Measurements from ENCODE around the gene PANX2.
A peak's percentile ranks its signal among the peaks of the same experiment; 100 is the strongest.

PANX2 gene

GRCh38 chr22:50199251-50199721 lies 28.8 kb downstream of the PANX2 start:
- H3K18ac ChIP-seq (ENCODE audit: low read length): no peak overlapping the region
- no peak overlapping the region for H2BK12ac ChIP-seq (ENCODE audit: low read length)
- H2AFZ ChIP-seq (ENCODE audit: insufficient read depth, low read length, poor library complexity): no peak overlapping the region
- H3K4me3 ChIP-seq (ENCODE audit: low read depth, low read length): no peak overlapping the region
- no peaks in the 10 kb centered on the region for H3K27me3 ChIP-seq (ENCODE audit: insufficient read depth, low read length)
- H2BK5ac ChIP-seq (ENCODE audit: low read depth, low read length, poor library complexity): no peak overlapping the region
- H3K4ac ChIP-seq (ENCODE audit: low read depth, low read length): no peak overlapping the region
- no peak overlapping the region for H3K4me2 ChIP-seq (ENCODE audit: low read length)
- H4K8ac ChIP-seq (ENCODE audit: low read depth, low read length): no peak overlapping the region
- H3K4me1 ChIP-seq (ENCODE audit: control insufficient read depth in 1 of 2, insufficient read depth in 2 of 2, low read length in 2 of 2): peaks cover 8 to 13% of the 10 kb centered on the region in 2 experiments
- no peak overlapping the region for H4K91ac ChIP-seq (ENCODE audit: low read depth, low read length)
- H3K14ac ChIP-seq (ENCODE audit: low read length): no peak overlapping the region
- DNase-seq: no peak
- no peak overlapping the region for H3K23ac ChIP-seq (ENCODE audit: low read length)
- H4K12ac ChIP-seq (ENCODE audit: low read depth, low read length): no peak overlapping the region
- no peak overlapping the region for H2BK120ac ChIP-seq (ENCODE audit: insufficient read depth, low read length, poor library complexity)
- H3K36me3 ChIP-seq (ENCODE audit: control insufficient read depth in 1 of 2, insufficient read depth in 2 of 2, low read length in 2 of 2): peaks cover 40 to 48% of the 10 kb centered on the region in 2 experiments
- no peak overlapping the region for H3K9ac ChIP-seq (ENCODE audit: low read length)
- H3K27ac ChIP-seq (ENCODE audit: low read depth, low read length): no peak overlapping the region
- H3K79me1 ChIP-seq (ENCODE audit: low read length): peaks cover 8% of the 10 kb centered on the region
- no peak overlapping the region for H2AK5ac ChIP-seq (ENCODE audit: low read length)
- WGBS (ENCODE audit: extremely low coverage, insufficient coverage, insufficient read length): no CpG with 5 or more reads among the region's 18 CpGs
- peaks cover 10% of the 10 kb centered on the region for H3K79me2 ChIP-seq (ENCODE audit: control insufficient read depth, insufficient read depth, low read length, poor library complexity)
- H3K9me3 ChIP-seq (ENCODE audit: insufficient read depth, low read depth, low read length): peaks cover 1% of the 10 kb centered on the region

GRCh38 chr22:50199829-50200460 lies 29.4 kb downstream of the PANX2 start:
- no peak overlapping the region for H2BK12ac ChIP-seq (ENCODE audit: low read length)
- H3K9ac ChIP-seq (ENCODE audit: low read length): peak overlapping the region; percentile 71
- peaks cover 34 to 41% of the 10 kb centered on the region in 2 experiments for H3K36me3 ChIP-seq (ENCODE audit: control insufficient read depth in 1 of 2, insufficient read depth in 2 of 2, low read length in 2 of 2)
- no peak overlapping the region for H2AK5ac ChIP-seq (ENCODE audit: low read length)
- peak in 1 of 2 donors; percentile 24 for DNase-seq
- no CpG with 5 or more reads among the region's 34 CpGs for WGBS (ENCODE audit: extremely low coverage, insufficient coverage, insufficient read length)
- H3K4me1 ChIP-seq (ENCODE audit: control insufficient read depth in 1 of 2, insufficient read depth in 2 of 2, low read length in 2 of 2): peaks cover 8 to 13% of the 10 kb centered on the region in 2 experiments
- peak overlapping the region; percentile 83 for H3K4me3 ChIP-seq (ENCODE audit: low read depth, low read length)
- H3K9me3 ChIP-seq (ENCODE audit: insufficient read depth, low read depth, low read length): peaks cover 1% of the 10 kb centered on the region
- H3K4me2 ChIP-seq (ENCODE audit: low read length): peak overlapping the region; percentile 93
- H2AFZ ChIP-seq (ENCODE audit: insufficient read depth, low read length, poor library complexity): peak overlapping the region; percentile 92
- peaks cover 8% of the 10 kb centered on the region for H3K79me1 ChIP-seq (ENCODE audit: low read length)
- no peak overlapping the region for H3K23ac ChIP-seq (ENCODE audit: low read length)
- H3K27ac ChIP-seq (ENCODE audit: low read depth, low read length): no peak overlapping the region
- H2BK120ac ChIP-seq (ENCODE audit: insufficient read depth, low read length, poor library complexity): peak overlapping the region; percentile 12
- peak overlapping the region; percentile 77 for H4K8ac ChIP-seq (ENCODE audit: low read depth, low read length)
- peak overlapping the region; percentile 59 for H2BK5ac ChIP-seq (ENCODE audit: low read depth, low read length, poor library complexity)
- H3K79me2 ChIP-seq (ENCODE audit: control insufficient read depth, insufficient read depth, low read length, poor library complexity): peaks cover 10% of the 10 kb centered on the region
- peak overlapping the region; percentile 61 for H3K14ac ChIP-seq (ENCODE audit: low read length)
- peak overlapping the region; percentile 30 for H3K18ac ChIP-seq (ENCODE audit: low read length)
- no peak overlapping the region for H3K4ac ChIP-seq (ENCODE audit: low read depth, low read length)
- H4K12ac ChIP-seq (ENCODE audit: low read depth, low read length): peak overlapping the region; percentile 62
- H4K91ac ChIP-seq (ENCODE audit: low read depth, low read length): peak overlapping the region; percentile 58
- H3K27me3 ChIP-seq (ENCODE audit: insufficient read depth, low read length): no peaks in the 10 kb centered on the region

DNA sequence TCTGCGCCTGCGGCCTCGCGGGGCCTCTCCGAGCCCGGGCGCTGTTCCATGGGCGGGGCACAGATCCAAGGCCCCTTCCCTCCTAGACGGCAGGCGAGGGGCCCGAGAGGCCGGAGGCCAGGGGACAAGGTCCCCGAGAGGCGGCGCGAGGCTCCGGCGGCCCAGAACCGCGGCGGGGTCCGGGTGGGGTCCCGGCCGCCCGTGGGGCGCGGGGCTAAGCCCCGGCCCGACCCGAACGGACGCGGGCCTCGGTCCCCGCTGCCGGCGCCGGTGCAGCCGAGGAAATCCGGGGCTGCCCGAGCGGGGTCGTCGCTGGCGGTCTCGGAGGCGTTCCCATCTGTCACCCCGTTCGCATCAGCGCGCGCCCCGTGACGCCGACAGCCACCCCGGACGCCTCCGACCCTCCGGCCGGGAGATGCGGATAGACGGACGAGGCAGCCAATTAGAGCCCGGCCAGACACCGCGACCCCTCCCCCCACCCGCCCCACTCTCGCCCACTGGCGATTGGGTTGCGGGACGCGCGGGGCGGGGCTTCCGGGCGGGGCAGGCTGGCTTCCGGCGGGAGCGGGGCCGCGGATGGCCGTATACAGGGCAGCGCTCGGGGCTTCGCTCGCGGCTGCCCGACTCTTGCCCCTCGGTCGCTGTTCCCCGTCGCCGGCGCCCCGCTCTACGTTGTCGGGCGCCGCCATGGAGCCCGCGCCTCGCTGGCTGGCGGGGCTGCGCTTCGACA lies 30.1 kb downstream of the PANX2 start, which contains the start of gene SELENOO:
Gene SELENOO, plus strand, starts transcription at position 551 of the 730 bp plus-strand sequence. Its CDS starts 26 bp downstream, at position 577.
- Histone ChIP-seq H3K4me3 (ENCODE audit: low read depth, low read length) (peak within 1 kb of the TSS; percentile 95), H3K4ac (ENCODE audit: low read depth, low read length) (peak within 1 kb of the TSS; percentile 72), H3K4me2 (ENCODE audit: low read length) (peak within 1 kb of the TSS; percentile 98), H2AFZ (ENCODE audit: insufficient read depth, low read length, poor library complexity) (peak within 1 kb of the TSS; percentile 94), H3K79me1 (ENCODE audit: low read length) (peaks cover 8% of the 10 kb centered on the region), H3K36me3 (ENCODE audit: control insufficient read depth in 1 of 2, insufficient read depth in 2 of 2, low read length in 2 of 2) (peaks cover 31 to 37% of the 10 kb centered on the region in 2 experiments), H2BK5ac (ENCODE audit: low read depth, low read length, poor library complexity) (peak within 1 kb of the TSS; percentile 59), H2BK12ac (ENCODE audit: low read length) (no peak within 1 kb of the TSS), H3K27me3 (ENCODE audit: insufficient read depth, low read length) (no peaks in the 10 kb centered on the region), H2AK5ac (ENCODE audit: low read length) (peak within 1 kb of the TSS; percentile 42), H3K23ac (ENCODE audit: low read length) (no peak within 1 kb of the TSS), H2BK120ac (ENCODE audit: insufficient read depth, low read length, poor library complexity) (peak within 1 kb of the TSS; percentile 12), H3K9me3 (ENCODE audit: insufficient read depth, low read depth, low read length) (peaks cover 1% of the 10 kb centered on the region), H3K14ac (ENCODE audit: low read length) (peak within 1 kb of the TSS; percentile 61), H3K27ac (ENCODE audit: low read depth, low read length) (no peak within 1 kb of the TSS), H3K79me2 (ENCODE audit: control insufficient read depth, insufficient read depth, low read length, poor library complexity) (peaks cover 10% of the 10 kb centered on the region), H4K91ac (ENCODE audit: low read depth, low read length) (peak within 1 kb of the TSS; percentile 88), H4K8ac (ENCODE audit: low read depth, low read length) (peak within 1 kb of the TSS; percentile 88), H3K9ac (ENCODE audit: low read length) (peak within 1 kb of the TSS; percentile 97), H3K4me1 (ENCODE audit: control insufficient read depth in 1 of 2, insufficient read depth in 2 of 2, low read length in 2 of 2) (peaks cover 8 to 13% of the 10 kb centered on the region in 2 experiments), H3K18ac (ENCODE audit: low read length) (peak within 1 kb of the TSS; percentile 69), H4K12ac (ENCODE audit: low read depth, low read length) (peak within 1 kb of the TSS; percentile 62)
- WGBS (ENCODE audit: extremely low coverage, insufficient coverage, insufficient read length): no CpG with 5 or more reads among the region's 105 CpGs
- DNase-seq: peak; percentile 75 to 84

- peak in 1 of 2 donors; percentile 33 for DNase-seq
- peak overlapping the region; percentile 94 for H2AFZ ChIP-seq (ENCODE audit: insufficient read depth, low read length, poor library complexity)
- H3K4me1 ChIP-seq (ENCODE audit: control insufficient read depth in 1 of 2, insufficient read depth in 2 of 2, low read length in 2 of 2): peaks cover 8 to 13% of the 10 kb centered on the region in 2 experiments
- H3K9me3 ChIP-seq (ENCODE audit: insufficient read depth, low read depth, low read length): peaks cover 1% of the 10 kb centered on the region
- peak overlapping the region; percentile 88 for H4K8ac ChIP-seq (ENCODE audit: low read depth, low read length)
- H3K36me3 ChIP-seq (ENCODE audit: control insufficient read depth in 1 of 2, insufficient read depth in 2 of 2, low read length in 2 of 2): peaks cover 31 to 36% of the 10 kb centered on the region in 2 experiments
- H3K9ac ChIP-seq (ENCODE audit: low read length): peak overlapping the region; percentile 97
- peak overlapping the region; percentile 98 for H3K4me2 ChIP-seq (ENCODE audit: low read length)
- H2BK12ac ChIP-seq (ENCODE audit: low read length): no peak overlapping the region
- H4K12ac ChIP-seq (ENCODE audit: low read depth, low read length): peak overlapping the region; percentile 35
- peak overlapping the region; percentile 69 for H3K18ac ChIP-seq (ENCODE audit: low read length)
- H3K4ac ChIP-seq (ENCODE audit: low read depth, low read length): peak overlapping the region; percentile 72
- no peak overlapping the region for H2BK120ac ChIP-seq (ENCODE audit: insufficient read depth, low read length, poor library complexity)
- no peaks in the 10 kb centered on the region for H3K27me3 ChIP-seq (ENCODE audit: insufficient read depth, low read length)
- H3K14ac ChIP-seq (ENCODE audit: low read length): peak overlapping the region; percentile 47
- WGBS (ENCODE audit: extremely low coverage, insufficient coverage, insufficient read length): no CpG with 5 or more reads among the region's 115 CpGs
- peaks cover 10% of the 10 kb centered on the region for H3K79me2 ChIP-seq (ENCODE audit: control insufficient read depth, insufficient read depth, low read length, poor library complexity)
- peaks cover 8% of the 10 kb centered on the region for H3K79me1 ChIP-seq (ENCODE audit: low read length)
- no peak overlapping the region for H3K27ac ChIP-seq (ENCODE audit: low read depth, low read length)
- peak overlapping the region; percentile 35 for H2AK5ac ChIP-seq (ENCODE audit: low read length)
- no peak overlapping the region for H3K23ac ChIP-seq (ENCODE audit: low read length)
- H3K4me3 ChIP-seq (ENCODE audit: low read depth, low read length): peak overlapping the region; percentile 95
- H4K91ac ChIP-seq (ENCODE audit: low read depth, low read length): peak overlapping the region; percentile 88
- H2BK5ac ChIP-seq (ENCODE audit: low read depth, low read length, poor library complexity): peak overlapping the region; percentile 58
Observed at GRCh38 chr22:50201191-50202129, 30.9 kb downstream of the PANX2 start.
